HEK293 (cell line): ENCODE measurements around the gene S100A10.

Source experiments
- KLF1 ChIP-seq: fragments of 450-650 bp; formaldehyde crosslinking; IDR thresholded peaks from 2 replicates; pipeline ENCODE4 v1.5.1; 2016; ENCODE audit warnings: missing biosample characterization, missing genetic modification characterization
- OSR2 ChIP-seq: fragments of 450-650 bp; formaldehyde crosslinking; IDR thresholded peaks from 2 replicates; pipeline ENCODE4 v1.5.1; 2016; ENCODE audit warnings: missing biosample characterization, missing genetic modification characterization
- OVOL3 ChIP-seq: fragments of 450-650 bp; formaldehyde crosslinking; IDR thresholded peaks from 2 replicates; pipeline ENCODE4 v1.5.1; 2016; ENCODE audit warnings: missing biosample characterization, missing genetic modification characterization
- SALL2 ChIP-seq: fragments of 450-650 bp; formaldehyde crosslinking; IDR thresholded peaks from 2 replicates; pipeline ENCODE4 v1.5.0; 2017; ENCODE audit warnings: missing biosample characterization, mild to moderate bottlenecking, missing genetic modification characterization, borderline replicate concordance
- WT1 ChIP-seq: fragments of 450-650 bp; formaldehyde crosslinking; IDR thresholded peaks from 2 replicates; pipeline ENCODE4 v1.5.1; 2016; ENCODE audit warnings: missing biosample characterization, missing genetic modification characterization
- ZBTB17 ChIP-seq: fragments of 450-650 bp; formaldehyde crosslinking; IDR thresholded peaks from 2 replicates; pipeline ENCODE4 v1.5.1; 2016; ENCODE audit warnings: missing biosample characterization, missing genetic modification characterization
- ZBTB48 ChIP-seq: fragments of 450-650 bp; formaldehyde crosslinking; IDR thresholded peaks from 2 replicates; pipeline ENCODE4 v1.5.1; 2016; ENCODE audit warnings: missing biosample characterization, missing genetic modification characterization
- ZFP69B ChIP-seq: fragments of 450-650 bp; formaldehyde crosslinking; IDR thresholded peaks from 2 replicates; pipeline ENCODE4 v1.5.1; 2016; ENCODE audit warnings: missing biosample characterization, missing genetic modification characterization
- ZNF133 ChIP-seq: fragments of 450-650 bp; formaldehyde crosslinking; IDR thresholded peaks from 2 replicates; pipeline ENCODE4 v1.5.1; 2016; ENCODE audit warnings: missing biosample characterization, missing genetic modification characterization
- ZNF146 ChIP-seq: fragments of 450-650 bp; formaldehyde crosslinking; IDR thresholded peaks from 2 replicates; pipeline ENCODE4 v1.5.1; 2016; ENCODE audit warnings: missing biosample characterization, missing genetic modification characterization
- ZNF175 ChIP-seq: fragments of 450-650 bp; formaldehyde crosslinking; IDR thresholded peaks from 2 replicates; pipeline ENCODE4 v1.5.1; 2016; ENCODE audit warnings: missing biosample characterization, missing genetic modification characterization
- ZNF221 ChIP-seq: fragments of 450-650 bp; formaldehyde crosslinking; IDR thresholded peaks from 2 replicates; pipeline ENCODE4 v1.5.1; 2017; ENCODE audit warnings: missing biosample characterization, missing genetic modification characterization, borderline replicate concordance
- ZNF266 ChIP-seq: fragments of 450-650 bp; formaldehyde crosslinking; IDR thresholded peaks from 2 replicates; pipeline ENCODE4 v1.5.1; 2016; ENCODE audit warnings: missing biosample characterization, missing genetic modification characterization, low read depth
- ZNF311 ChIP-seq: fragments of 450-650 bp; formaldehyde crosslinking; IDR thresholded peaks from 2 replicates; pipeline ENCODE4 v1.5.1; 2017; ENCODE audit warnings: missing biosample characterization, missing genetic modification characterization, borderline replicate concordance
- ZNF366 ChIP-seq: fragments of 450-650 bp; formaldehyde crosslinking; conservative IDR thresholded peaks from 2 replicates; pipeline ENCODE4 v1.5.1; 2016; ENCODE audit warnings: missing biosample characterization, missing genetic modification characterization
- ZNF416 ChIP-seq: fragments of 450-650 bp; formaldehyde crosslinking; IDR thresholded peaks from 2 replicates; pipeline ENCODE4 v1.5.1; 2016; ENCODE audit warnings: missing biosample characterization, missing genetic modification characterization
- ZNF514 ChIP-seq: fragments of 450-650 bp; formaldehyde crosslinking; IDR thresholded peaks from 2 replicates; pipeline ENCODE4 v1.5.1; 2016; ENCODE audit warnings: missing biosample characterization, missing genetic modification characterization
- ZNF560 ChIP-seq: fragments of 450-650 bp; formaldehyde crosslinking; IDR thresholded peaks from 2 replicates; pipeline ENCODE4 v1.5.1; 2017; ENCODE audit warnings: missing biosample characterization, missing genetic modification characterization, borderline replicate concordance
- ZNF623 ChIP-seq: fragments of 450-650 bp; formaldehyde crosslinking; IDR thresholded peaks from 2 replicates; pipeline ENCODE4 v1.5.1; 2016; ENCODE audit warnings: missing biosample characterization, missing genetic modification characterization
- ZNF629 ChIP-seq: fragments of 450-650 bp; formaldehyde crosslinking; IDR thresholded peaks from 2 replicates; pipeline ENCODE4 v1.5.1; 2017; ENCODE audit warnings: missing biosample characterization, missing genetic modification characterization
- ZNF747 ChIP-seq: fragments of 450-650 bp; formaldehyde crosslinking; IDR thresholded peaks from 2 replicates; pipeline ENCODE4 v1.5.1; 2016; ENCODE audit warnings: missing biosample characterization, missing genetic modification characterization
- ZNF76 ChIP-seq: fragments of 450-650 bp; formaldehyde crosslinking; IDR thresholded peaks from 2 replicates; pipeline ENCODE4; 2016; ENCODE audit warnings: low read depth, missing biosample characterization, missing genetic modification characterization, borderline replicate concordance
- ZNF776 ChIP-seq: fragments of 450-650 bp; formaldehyde crosslinking; IDR thresholded peaks from 2 replicates; pipeline ENCODE4 v1.5.0; 2017; ENCODE audit warnings: missing biosample characterization, missing genetic modification characterization, borderline replicate concordance
- ZSCAN30 ChIP-seq: fragments of 450-650 bp; IDR thresholded peaks from 2 replicates; pipeline ENCODE4 v1.5.1; 2018; ENCODE audit warnings: missing biosample characterization, mild to moderate bottlenecking, missing genetic modification characterization, moderate library complexity
- TF ChIP-seq, protein P1 (sequence below): fragments of 450-650 bp; formaldehyde crosslinking; IDR thresholded peaks from 2 replicates; pipeline ENCODE4 v1.5.1; 2016; ENCODE audit warnings: missing biosample characterization, missing genetic modification characterization
- TF ChIP-seq, protein P2 (sequence below): fragments of 450-650 bp; formaldehyde crosslinking; IDR thresholded peaks from 2 replicates; pipeline ENCODE4 v1.5.1; 2017; ENCODE audit warnings: missing biosample characterization, missing genetic modification characterization
- TF ChIP-seq, protein P3 (sequence below): fragments of 450-650 bp; formaldehyde crosslinking; IDR thresholded peaks from 2 replicates; pipeline ENCODE4 v1.5.1; 2016; ENCODE audit warnings: missing biosample characterization, missing genetic modification characterization
- TF ChIP-seq, protein P4 (sequence below): fragments of 450-650 bp; formaldehyde crosslinking; IDR thresholded peaks from 2 replicates; pipeline ENCODE4 v1.5.1; 2017; ENCODE audit warnings: missing biosample characterization, missing genetic modification characterization
- TF ChIP-seq, protein P5 (sequence below): fragments of 450-650 bp; formaldehyde crosslinking; IDR thresholded peaks from 2 replicates; pipeline ENCODE4 v1.5.1; 2016; ENCODE audit warnings: missing biosample characterization, missing genetic modification characterization

The S100A10 gene

DNA sequence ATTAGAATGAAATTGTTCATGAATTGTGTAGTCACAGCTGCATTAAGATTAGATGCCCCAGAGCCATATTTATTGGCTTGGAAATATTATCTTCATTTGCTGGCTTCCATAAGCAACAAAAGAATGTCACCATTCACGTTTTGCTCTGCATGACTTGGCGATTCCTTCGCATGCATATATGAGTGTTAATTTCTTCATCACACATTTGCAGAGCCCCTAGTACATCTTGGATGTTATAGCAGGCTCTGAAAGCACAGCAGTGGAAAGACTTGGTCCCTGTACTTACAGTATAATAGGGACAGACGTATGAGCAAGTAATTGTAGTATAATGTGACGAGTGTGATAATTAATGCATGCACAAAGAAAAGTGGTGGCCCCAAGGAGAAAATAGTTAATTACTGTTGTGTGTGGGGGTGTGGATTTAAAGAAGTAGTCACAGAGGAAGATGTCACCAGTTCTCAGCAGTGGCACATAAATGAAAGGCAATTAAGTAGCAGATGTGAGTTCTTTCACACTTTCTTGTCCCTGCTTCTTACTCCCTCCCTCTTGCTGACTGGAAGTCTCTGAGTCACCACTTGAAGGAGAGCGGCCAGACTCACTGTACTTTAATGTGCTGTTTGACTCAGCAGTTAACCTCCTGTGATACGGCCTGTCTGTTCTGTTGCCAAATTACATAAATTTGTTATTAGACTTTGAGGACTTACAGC is 21.0 kb downstream of the S100A10 start (continued):
- TF ChIP-seq SALL2 (tag by site-specific recombination) (no peak), OSR2 (peak; percentile 98), ZNF416 (tag by site-specific recombination) (no peak), ZNF175 (tag by site-specific recombination) (no peak), ZNF623 (tag by site-specific recombination) (no peak), ZNF514 (tag by site-specific recombination) (no peak), ZNF747 (tag by site-specific recombination) (no peak), ZNF311 (no peak), ZNF146 (tag by site-specific recombination) (no peak), ZNF221 (no peak), ZNF629 (peak; percentile 89), ZNF560 (no peak), OVOL3 (tag by site-specific recombination) (peak; percentile 91), ZNF366 (peak; percentile 91), ZNF76 (peak; percentile 27; the same call in 1 of the 2 replicates), ZFP69B (tag by site-specific recombination) (peak; percentile 49; the same call in 1 of the 2 replicates), ZBTB48 (peak; percentile 62; the same call in 1 of the 2 replicates), ZNF266 (no peak), ZNF776 (no peak), ZBTB17 (tag by site-specific recombination) (peak; percentile 59; the same call in 1 of the 2 replicates), ZNF133 (tag by site-specific recombination) (no peak), ZSCAN30 (peak; percentile 43; the same call in 1 of the 2 replicates), KLF1 (no peak), WT1 (tag by site-specific recombination) (peak; percentile 90)
- TF ChIP-seq, protein P1, sequence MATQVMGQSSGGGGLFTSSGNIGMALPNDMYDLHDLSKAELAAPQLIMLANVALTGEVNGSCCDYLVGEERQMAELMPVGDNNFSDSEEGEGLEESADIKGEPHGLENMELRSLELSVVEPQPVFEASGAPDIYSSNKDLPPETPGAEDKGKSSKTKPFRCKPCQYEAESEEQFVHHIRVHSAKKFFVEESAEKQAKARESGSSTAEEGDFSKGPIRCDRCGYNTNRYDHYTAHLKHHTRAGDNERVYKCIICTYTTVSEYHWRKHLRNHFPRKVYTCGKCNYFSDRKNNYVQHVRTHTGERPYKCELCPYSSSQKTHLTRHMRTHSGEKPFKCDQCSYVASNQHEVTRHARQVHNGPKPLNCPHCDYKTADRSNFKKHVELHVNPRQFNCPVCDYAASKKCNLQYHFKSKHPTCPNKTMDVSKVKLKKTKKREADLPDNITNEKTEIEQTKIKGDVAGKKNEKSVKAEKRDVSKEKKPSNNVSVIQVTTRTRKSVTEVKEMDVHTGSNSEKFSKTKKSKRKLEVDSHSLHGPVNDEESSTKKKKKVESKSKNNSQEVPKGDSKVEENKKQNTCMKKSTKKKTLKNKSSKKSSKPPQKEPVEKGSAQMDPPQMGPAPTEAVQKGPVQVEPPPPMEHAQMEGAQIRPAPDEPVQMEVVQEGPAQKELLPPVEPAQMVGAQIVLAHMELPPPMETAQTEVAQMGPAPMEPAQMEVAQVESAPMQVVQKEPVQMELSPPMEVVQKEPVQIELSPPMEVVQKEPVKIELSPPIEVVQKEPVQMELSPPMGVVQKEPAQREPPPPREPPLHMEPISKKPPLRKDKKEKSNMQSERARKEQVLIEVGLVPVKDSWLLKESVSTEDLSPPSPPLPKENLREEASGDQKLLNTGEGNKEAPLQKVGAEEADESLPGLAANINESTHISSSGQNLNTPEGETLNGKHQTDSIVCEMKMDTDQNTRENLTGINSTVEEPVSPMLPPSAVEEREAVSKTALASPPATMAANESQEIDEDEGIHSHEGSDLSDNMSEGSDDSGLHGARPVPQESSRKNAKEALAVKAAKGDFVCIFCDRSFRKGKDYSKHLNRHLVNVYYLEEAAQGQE (tag by site-specific recombination), result 0 out of 2 replicates have a peak, but pooled peaks have one; percentile 8
- TF ChIP-seq, protein P2, sequence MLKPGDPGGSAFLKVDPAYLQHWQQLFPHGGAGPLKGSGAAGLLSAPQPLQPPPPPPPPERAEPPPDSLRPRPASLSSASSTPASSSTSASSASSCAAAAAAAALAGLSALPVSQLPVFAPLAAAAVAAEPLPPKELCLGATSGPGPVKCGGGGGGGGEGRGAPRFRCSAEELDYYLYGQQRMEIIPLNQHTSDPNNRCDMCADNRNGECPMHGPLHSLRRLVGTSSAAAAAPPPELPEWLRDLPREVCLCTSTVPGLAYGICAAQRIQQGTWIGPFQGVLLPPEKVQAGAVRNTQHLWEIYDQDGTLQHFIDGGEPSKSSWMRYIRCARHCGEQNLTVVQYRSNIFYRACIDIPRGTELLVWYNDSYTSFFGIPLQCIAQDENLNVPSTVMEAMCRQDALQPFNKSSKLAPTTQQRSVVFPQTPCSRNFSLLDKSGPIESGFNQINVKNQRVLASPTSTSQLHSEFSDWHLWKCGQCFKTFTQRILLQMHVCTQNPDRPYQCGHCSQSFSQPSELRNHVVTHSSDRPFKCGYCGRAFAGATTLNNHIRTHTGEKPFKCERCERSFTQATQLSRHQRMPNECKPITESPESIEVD (tag by site-specific recombination), result peak; percentile 81
- TF ChIP-seq, protein P3, sequence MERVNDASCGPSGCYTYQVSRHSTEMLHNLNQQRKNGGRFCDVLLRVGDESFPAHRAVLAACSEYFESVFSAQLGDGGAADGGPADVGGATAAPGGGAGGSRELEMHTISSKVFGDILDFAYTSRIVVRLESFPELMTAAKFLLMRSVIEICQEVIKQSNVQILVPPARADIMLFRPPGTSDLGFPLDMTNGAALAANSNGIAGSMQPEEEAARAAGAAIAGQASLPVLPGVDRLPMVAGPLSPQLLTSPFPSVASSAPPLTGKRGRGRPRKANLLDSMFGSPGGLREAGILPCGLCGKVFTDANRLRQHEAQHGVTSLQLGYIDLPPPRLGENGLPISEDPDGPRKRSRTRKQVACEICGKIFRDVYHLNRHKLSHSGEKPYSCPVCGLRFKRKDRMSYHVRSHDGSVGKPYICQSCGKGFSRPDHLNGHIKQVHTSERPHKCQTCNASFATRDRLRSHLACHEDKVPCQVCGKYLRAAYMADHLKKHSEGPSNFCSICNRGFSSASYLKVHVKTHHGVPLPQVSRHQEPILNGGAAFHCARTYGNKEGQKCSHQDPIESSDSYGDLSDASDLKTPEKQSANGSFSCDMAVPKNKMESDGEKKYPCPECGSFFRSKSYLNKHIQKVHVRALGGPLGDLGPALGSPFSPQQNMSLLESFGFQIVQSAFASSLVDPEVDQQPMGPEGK (tag by site-specific recombination), result peak; percentile 74
- TF ChIP-seq, protein P4, sequence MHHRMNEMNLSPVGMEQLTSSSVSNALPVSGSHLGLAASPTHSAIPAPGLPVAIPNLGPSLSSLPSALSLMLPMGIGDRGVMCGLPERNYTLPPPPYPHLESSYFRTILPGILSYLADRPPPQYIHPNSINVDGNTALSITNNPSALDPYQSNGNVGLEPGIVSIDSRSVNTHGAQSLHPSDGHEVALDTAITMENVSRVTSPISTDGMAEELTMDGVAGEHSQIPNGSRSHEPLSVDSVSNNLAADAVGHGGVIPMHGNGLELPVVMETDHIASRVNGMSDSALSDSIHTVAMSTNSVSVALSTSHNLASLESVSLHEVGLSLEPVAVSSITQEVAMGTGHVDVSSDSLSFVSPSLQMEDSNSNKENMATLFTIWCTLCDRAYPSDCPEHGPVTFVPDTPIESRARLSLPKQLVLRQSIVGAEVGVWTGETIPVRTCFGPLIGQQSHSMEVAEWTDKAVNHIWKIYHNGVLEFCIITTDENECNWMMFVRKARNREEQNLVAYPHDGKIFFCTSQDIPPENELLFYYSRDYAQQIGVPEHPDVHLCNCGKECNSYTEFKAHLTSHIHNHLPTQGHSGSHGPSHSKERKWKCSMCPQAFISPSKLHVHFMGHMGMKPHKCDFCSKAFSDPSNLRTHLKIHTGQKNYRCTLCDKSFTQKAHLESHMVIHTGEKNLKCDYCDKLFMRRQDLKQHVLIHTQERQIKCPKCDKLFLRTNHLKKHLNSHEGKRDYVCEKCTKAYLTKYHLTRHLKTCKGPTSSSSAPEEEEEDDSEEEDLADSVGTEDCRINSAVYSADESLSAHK (tag by site-specific recombination), result peak; percentile 86
- TF ChIP-seq, protein P5, sequence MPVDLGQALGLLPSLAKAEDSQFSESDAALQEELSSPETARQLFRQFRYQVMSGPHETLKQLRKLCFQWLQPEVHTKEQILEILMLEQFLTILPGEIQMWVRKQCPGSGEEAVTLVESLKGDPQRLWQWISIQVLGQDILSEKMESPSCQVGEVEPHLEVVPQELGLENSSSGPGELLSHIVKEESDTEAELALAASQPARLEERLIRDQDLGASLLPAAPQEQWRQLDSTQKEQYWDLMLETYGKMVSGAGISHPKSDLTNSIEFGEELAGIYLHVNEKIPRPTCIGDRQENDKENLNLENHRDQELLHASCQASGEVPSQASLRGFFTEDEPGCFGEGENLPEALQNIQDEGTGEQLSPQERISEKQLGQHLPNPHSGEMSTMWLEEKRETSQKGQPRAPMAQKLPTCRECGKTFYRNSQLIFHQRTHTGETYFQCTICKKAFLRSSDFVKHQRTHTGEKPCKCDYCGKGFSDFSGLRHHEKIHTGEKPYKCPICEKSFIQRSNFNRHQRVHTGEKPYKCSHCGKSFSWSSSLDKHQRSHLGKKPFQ, result peak; percentile 72; the same call in 1 of the 2 replicates
